ENCODE data around the gene PLA2G7.

GRCh38 chr6:46690911-46691451 is 44.2 kb downstream of the PLA2G7 start:
- TF ChIP-seq CTCF (IDR thresholded peaks at IDR 0.05) = no peak
- no peak for TF ChIP-seq POLR2A (IDR thresholded peaks at IDR 0.05)
